WTC11 (cell line): Measurements from ENCODE around the gene HMCES.

Experiments used
- ESRRA ChIP-seq: sonication (generic); formaldehyde crosslinking; IDR thresholded peaks from 2 replicates; pipeline ENCODE4 v1.8.1; 2022; ENCODE audit warnings: mild to moderate bottlenecking, missing genetic modification reagents, borderline replicate concordance
- FOXK1 ChIP-seq: sonication (generic); formaldehyde crosslinking; IDR thresholded peaks from 2 replicates; pipeline ENCODE4 v1.8.0; 2022; ENCODE audit warnings: mild to moderate bottlenecking, moderate library complexity, missing genetic modification reagents
- SP1 ChIP-seq: sonication (generic); formaldehyde crosslinking; conservative IDR thresholded peaks from 2 replicates; pipeline ENCODE4 v1.8.1; 2022; ENCODE audit warnings: missing genetic modification reagents
- ZBTB21 ChIP-seq: sonication (generic); formaldehyde crosslinking; IDR thresholded peaks from 2 replicates; pipeline ENCODE4 v1.8.1; 2023; ENCODE audit warnings: mild to moderate bottlenecking, missing genetic modification reagents, borderline replicate concordance
- ZNF219 ChIP-seq: sonication (generic); formaldehyde crosslinking; IDR thresholded peaks from 2 replicates; pipeline ENCODE4 v1.8.0; 2023; ENCODE audit warnings: missing genetic modification reagents, mild to moderate bottlenecking, borderline replicate concordance
- TF ChIP-seq, protein P1 (sequence below): fragments of 200-600 bp; IDR thresholded peaks from 2 replicates; pipeline ENCODE4 v1.8.0; 2022; ENCODE audit warnings: antibody characterized with exemption
- TF ChIP-seq, protein P2 (sequence below): sonication (generic); formaldehyde crosslinking; IDR thresholded peaks from 2 replicates; pipeline ENCODE4 v1.8.1; 2022; ENCODE audit warnings: low read depth, mild to moderate bottlenecking, moderate library complexity, missing genetic modification reagents, borderline replicate concordance
- TF ChIP-seq, protein P3 (sequence below): sonication (generic); formaldehyde crosslinking; IDR thresholded peaks from 2 replicates; pipeline ENCODE4 v1.8.1; 2023; ENCODE audit warnings: mild to moderate bottlenecking, missing genetic modification reagents, borderline replicate concordance
- TF ChIP-seq, protein P4 (sequence below): sonication (generic); formaldehyde crosslinking; IDR thresholded peaks from 2 replicates; pipeline ENCODE4 v1.8.1; 2023; ENCODE audit warnings: mild to moderate bottlenecking, missing genetic modification reagents, moderate library complexity
- TF ChIP-seq, protein P5 (sequence below): sonication (generic); formaldehyde crosslinking; IDR thresholded peaks from 2 replicates; pipeline ENCODE4 v1.8.1; 2022; ENCODE audit warnings: mild to moderate bottlenecking, missing genetic modification reagents, moderate library complexity, borderline replicate concordance
- TF ChIP-seq, protein P6 (sequence below): sonication (generic); formaldehyde crosslinking; IDR thresholded peaks from 2 replicates; pipeline ENCODE4 v1.8.0; 2022; ENCODE audit warnings: mild to moderate bottlenecking, missing genetic modification reagents
- TF ChIP-seq, protein P7 (sequence below): sonication (generic); formaldehyde crosslinking; IDR thresholded peaks from 2 replicates; pipeline ENCODE4 v1.8.1; 2022; ENCODE audit warnings: missing genetic modification reagents, borderline replicate concordance

DNA sequence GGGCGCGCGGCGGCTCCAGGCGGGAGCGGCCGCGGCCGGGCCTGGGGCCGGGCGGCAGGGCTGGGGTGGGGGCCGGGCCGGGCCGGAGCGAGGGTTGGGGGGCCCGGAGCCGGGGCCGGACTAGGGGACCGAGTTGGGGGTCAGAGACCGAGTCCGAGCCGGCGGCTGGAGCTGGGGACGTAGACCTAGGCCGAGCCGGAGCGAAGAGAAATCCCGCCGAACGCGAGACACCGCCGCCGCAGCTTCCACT, 37.3 kb downstream of the HMCES start:
- TF ChIP-seq ESRRA (CRISPR knock-in tag) (no peak), SP1 (no peak), ZNF219 (CRISPR knock-in tag) (no peak), FOXK1 (CRISPR knock-in tag) (no peak), ZBTB21 (no peak)
- TF ChIP-seq, protein P1, sequence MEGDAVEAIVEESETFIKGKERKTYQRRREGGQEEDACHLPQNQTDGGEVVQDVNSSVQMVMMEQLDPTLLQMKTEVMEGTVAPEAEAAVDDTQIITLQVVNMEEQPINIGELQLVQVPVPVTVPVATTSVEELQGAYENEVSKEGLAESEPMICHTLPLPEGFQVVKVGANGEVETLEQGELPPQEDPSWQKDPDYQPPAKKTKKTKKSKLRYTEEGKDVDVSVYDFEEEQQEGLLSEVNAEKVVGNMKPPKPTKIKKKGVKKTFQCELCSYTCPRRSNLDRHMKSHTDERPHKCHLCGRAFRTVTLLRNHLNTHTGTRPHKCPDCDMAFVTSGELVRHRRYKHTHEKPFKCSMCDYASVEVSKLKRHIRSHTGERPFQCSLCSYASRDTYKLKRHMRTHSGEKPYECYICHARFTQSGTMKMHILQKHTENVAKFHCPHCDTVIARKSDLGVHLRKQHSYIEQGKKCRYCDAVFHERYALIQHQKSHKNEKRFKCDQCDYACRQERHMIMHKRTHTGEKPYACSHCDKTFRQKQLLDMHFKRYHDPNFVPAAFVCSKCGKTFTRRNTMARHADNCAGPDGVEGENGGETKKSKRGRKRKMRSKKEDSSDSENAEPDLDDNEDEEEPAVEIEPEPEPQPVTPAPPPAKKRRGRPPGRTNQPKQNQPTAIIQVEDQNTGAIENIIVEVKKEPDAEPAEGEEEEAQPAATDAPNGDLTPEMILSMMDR = no peak
- TF ChIP-seq, protein P2, sequence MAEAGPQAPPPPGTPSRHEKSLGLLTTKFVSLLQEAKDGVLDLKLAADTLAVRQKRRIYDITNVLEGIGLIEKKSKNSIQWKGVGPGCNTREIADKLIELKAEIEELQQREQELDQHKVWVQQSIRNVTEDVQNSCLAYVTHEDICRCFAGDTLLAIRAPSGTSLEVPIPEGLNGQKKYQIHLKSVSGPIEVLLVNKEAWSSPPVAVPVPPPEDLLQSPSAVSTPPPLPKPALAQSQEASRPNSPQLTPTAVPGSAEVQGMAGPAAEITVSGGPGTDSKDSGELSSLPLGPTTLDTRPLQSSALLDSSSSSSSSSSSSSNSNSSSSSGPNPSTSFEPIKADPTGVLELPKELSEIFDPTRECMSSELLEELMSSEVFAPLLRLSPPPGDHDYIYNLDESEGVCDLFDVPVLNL (CRISPR knock-in tag) = no peak
- TF ChIP-seq, protein P3, sequence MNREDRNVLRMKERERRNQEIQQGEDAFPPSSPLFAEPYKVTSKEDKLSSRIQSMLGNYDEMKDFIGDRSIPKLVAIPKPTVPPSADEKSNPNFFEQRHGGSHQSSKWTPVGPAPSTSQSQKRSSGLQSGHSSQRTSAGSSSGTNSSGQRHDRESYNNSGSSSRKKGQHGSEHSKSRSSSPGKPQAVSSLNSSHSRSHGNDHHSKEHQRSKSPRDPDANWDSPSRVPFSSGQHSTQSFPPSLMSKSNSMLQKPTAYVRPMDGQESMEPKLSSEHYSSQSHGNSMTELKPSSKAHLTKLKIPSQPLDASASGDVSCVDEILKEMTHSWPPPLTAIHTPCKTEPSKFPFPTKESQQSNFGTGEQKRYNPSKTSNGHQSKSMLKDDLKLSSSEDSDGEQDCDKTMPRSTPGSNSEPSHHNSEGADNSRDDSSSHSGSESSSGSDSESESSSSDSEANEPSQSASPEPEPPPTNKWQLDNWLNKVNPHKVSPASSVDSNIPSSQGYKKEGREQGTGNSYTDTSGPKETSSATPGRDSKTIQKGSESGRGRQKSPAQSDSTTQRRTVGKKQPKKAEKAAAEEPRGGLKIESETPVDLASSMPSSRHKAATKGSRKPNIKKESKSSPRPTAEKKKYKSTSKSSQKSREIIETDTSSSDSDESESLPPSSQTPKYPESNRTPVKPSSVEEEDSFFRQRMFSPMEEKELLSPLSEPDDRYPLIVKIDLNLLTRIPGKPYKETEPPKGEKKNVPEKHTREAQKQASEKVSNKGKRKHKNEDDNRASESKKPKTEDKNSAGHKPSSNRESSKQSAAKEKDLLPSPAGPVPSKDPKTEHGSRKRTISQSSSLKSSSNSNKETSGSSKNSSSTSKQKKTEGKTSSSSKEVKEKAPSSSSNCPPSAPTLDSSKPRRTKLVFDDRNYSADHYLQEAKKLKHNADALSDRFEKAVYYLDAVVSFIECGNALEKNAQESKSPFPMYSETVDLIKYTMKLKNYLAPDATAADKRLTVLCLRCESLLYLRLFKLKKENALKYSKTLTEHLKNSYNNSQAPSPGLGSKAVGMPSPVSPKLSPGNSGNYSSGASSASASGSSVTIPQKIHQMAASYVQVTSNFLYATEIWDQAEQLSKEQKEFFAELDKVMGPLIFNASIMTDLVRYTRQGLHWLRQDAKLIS (CRISPR knock-in tag) = no peak
- TF ChIP-seq, protein P4, sequence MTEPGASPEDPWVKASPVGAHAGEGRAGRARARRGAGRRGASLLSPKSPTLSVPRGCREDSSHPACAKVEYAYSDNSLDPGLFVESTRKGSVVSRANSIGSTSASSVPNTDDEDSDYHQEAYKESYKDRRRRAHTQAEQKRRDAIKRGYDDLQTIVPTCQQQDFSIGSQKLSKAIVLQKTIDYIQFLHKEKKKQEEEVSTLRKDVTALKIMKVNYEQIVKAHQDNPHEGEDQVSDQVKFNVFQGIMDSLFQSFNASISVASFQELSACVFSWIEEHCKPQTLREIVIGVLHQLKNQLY (CRISPR knock-in tag) = no peak
- TF ChIP-seq, protein P5, sequence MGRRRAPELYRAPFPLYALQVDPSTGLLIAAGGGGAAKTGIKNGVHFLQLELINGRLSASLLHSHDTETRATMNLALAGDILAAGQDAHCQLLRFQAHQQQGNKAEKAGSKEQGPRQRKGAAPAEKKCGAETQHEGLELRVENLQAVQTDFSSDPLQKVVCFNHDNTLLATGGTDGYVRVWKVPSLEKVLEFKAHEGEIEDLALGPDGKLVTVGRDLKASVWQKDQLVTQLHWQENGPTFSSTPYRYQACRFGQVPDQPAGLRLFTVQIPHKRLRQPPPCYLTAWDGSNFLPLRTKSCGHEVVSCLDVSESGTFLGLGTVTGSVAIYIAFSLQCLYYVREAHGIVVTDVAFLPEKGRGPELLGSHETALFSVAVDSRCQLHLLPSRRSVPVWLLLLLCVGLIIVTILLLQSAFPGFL (CRISPR knock-in tag) = no peak
- TF ChIP-seq, protein P6, sequence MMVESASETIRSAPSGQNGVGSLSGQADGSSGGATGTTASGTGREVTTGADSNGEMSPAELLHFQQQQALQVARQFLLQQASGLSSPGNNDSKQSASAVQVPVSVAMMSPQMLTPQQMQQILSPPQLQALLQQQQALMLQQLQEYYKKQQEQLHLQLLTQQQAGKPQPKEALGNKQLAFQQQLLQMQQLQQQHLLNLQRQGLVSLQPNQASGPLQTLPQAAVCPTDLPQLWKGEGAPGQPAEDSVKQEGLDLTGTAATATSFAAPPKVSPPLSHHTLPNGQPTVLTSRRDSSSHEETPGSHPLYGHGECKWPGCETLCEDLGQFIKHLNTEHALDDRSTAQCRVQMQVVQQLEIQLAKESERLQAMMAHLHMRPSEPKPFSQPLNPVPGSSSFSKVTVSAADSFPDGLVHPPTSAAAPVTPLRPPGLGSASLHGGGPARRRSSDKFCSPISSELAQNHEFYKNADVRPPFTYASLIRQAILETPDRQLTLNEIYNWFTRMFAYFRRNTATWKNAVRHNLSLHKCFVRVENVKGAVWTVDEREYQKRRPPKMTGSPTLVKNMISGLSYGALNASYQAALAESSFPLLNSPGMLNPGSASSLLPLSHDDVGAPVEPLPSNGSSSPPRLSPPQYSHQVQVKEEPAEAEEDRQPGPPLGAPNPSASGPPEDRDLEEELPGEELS (CRISPR knock-in tag) = no peak
- TF ChIP-seq, protein P7, sequence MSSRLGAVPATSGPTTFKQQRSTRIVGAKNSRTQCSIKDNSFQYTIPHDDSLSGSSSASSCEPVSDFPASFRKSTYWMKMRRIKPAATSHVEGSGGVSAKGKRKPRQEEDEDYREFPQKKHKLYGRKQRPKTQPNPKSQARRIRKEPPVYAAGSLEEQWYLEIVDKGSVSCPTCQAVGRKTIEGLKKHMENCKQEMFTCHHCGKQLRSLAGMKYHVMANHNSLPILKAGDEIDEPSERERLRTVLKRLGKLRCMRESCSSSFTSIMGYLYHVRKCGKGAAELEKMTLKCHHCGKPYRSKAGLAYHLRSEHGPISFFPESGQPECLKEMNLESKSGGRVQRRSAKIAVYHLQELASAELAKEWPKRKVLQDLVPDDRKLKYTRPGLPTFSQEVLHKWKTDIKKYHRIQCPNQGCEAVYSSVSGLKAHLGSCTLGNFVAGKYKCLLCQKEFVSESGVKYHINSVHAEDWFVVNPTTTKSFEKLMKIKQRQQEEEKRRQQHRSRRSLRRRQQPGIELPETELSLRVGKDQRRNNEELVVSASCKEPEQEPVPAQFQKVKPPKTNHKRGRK = no peak
